T-helper 17 cell (primary cell): ENCODE measurements around the gene UQCC2. TPM values are rescaled to one million over a fixed set of nuclear protein-coding genes. Genes with fewer than 3 reads are reported as not detected.
A peak's percentile ranks its signal among the peaks of the same experiment; 100 is the strongest.

ENCODE experiments used
- ATAC-seq: fragments of 150-1000 bp; cut with Tn5 transposase; 2 replicates; pipeline ENCODE4 v1.10.0; 2021; ENCODE audit warnings: mild to moderate bottlenecking, moderate library complexity
- DNase-seq, 3 donors: peaks; one replicate each; pipeline versions ENCODE4 v3.0.0 to v3.0.0-alpha.2; 2020 to 2021
- H3K9me3 ChIP-seq: one replicate; pipeline ENCODE4 v1.7.0; 2013; ENCODE audit warnings: low read length, mild to moderate bottlenecking; ENCODE audit not compliant: control insufficient read depth, poor library complexity, severe bottlenecking
- H3K27ac Mint-ChIP-seq: one replicate; pipeline ENCODE4 v1.8.0; 2022; ENCODE audit warnings: mild to moderate bottlenecking, moderate library complexity, mixed read lengths
- H3K27me3 Mint-ChIP-seq: one replicate; pipeline ENCODE4 v1.8.0; 2022; ENCODE audit warnings: mixed read lengths
- H3K36me3 Mint-ChIP-seq: one replicate; pipeline ENCODE4 v1.8.0; 2022; ENCODE audit warnings: low read depth, mixed read lengths
- H3K4me1 Mint-ChIP-seq: one replicate; pipeline ENCODE4 v1.8.0; 2022; ENCODE audit warnings: mild to moderate bottlenecking, mixed read lengths
- H3K4me3 Mint-ChIP-seq: one replicate; pipeline ENCODE4 v1.8.0; 2022; ENCODE audit warnings: mild to moderate bottlenecking, moderate library complexity, mixed read lengths
- total RNA-seq, 4 donors: library from RNA in 2 of 4; stranded (reverse) in 2 of 4; gene quantifications; one replicate each; pipeline ENCODE4 v1.2.3 and lab custom pipeline; 2022 to 2026

UQCC2 gene
- total RNA-seq, 2 donors from 2014 or later = 17.3 to 19.8 TPM

DNA sequence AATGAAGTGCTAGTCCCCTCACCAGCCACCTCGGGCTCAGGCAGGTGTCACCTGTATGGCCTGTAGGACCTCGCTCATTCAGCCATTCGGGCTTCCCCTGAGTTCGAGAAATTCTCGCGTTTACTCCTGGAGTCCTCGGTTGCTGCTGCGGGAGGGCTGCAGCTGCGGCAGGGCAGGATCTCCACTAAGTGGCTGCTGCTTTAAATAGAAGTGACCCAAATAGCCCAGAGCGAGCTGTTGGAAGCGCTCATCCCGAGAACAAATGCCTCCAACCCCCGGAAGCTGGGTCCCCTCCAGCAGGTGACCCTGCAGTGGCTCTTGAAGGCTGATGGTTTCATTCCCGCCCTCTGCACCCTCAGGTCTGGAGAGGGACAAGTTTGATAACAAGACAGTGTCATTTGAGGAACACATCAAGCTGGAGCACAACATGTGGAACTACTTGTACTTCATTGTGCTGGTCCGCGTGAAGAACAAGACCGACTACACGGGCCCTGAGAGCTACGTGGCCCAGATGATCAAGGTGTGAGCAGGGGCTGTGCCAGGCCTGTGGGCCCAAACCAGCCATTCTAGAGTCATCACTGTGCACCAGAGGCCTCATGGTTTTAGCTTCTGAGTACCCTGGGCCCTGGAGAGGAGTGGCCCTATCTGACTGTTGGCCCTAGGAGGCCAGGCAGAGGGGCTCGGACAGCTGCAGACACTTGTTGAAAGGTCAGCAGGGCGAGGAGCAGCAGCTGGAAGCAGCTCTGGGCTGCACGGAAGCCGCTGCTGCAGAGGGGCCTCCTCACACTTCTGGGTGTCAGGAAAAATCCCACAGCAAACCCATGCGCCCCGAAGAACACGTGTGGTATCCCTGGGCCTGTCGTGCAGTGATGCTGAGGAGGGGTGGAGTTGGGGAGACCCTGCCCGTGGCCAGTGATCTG is 18.1 kb downstream of the UQCC2 start:
- no peaks in the 10 kb centered on the region for H3K27me3 Mint-ChIP-seq
- peak overlapping the region; percentile 99 for H3K27ac Mint-ChIP-seq
- H3K4me3 Mint-ChIP-seq = peak overlapping the region; percentile 84
- H3K9me3 ChIP-seq = no peaks in the 10 kb centered on the region
- H3K4me1 Mint-ChIP-seq = peaks cover 56% of the 10 kb centered on the region
- peaks cover 12% of the 10 kb centered on the region for H3K36me3 Mint-ChIP-seq
- DNase-seq (no peak), ATAC-seq (no peak)

GRCh38 chr6:33692760-33693158 is 18.7 kb downstream of the UQCC2 start:
- Mint-ChIP-seq H3K4me1 (peaks cover 56% of the 10 kb centered on the region), H3K27me3 (no peaks in the 10 kb centered on the region), H3K4me3 (peak overlapping the region; percentile 84), H3K27ac (peak overlapping the region; percentile 99), H3K36me3 (peaks cover 14% of the 10 kb centered on the region)
- peak; percentile 81 for ATAC-seq
- no peaks in the 10 kb centered on the region for H3K9me3 ChIP-seq
- peak; percentile 34 to 62 (median 52) for DNase-seq

- no peak for DNase-seq
- H3K9me3 ChIP-seq = no peaks in the 10 kb centered on the region
- H3K4me3 Mint-ChIP-seq = peak overlapping the region; percentile 84
- H3K36me3 Mint-ChIP-seq = peaks cover 14% of the 10 kb centered on the region
- no peaks in the 10 kb centered on the region for H3K27me3 Mint-ChIP-seq
- ATAC-seq = no peak
- peaks cover 51% of the 10 kb centered on the region for H3K4me1 Mint-ChIP-seq
- H3K27ac Mint-ChIP-seq = peak overlapping the region; percentile 99
These were observed 19.3 kb downstream of the UQCC2 start for GRCh38 chr6:33692078-33692759.

- Mint-ChIP-seq H3K27me3 (no peaks in the 10 kb centered on the region), H3K27ac (peak overlapping the region; percentile 99), H3K36me3 (peaks cover 15% of the 10 kb centered on the region), H3K4me1 (peaks cover 44% of the 10 kb centered on the region), H3K4me3 (no peak overlapping the region)
- ATAC-seq = no peak
- no peaks in the 10 kb centered on the region for H3K9me3 ChIP-seq
- DNase-seq = no peak
These were observed 19.9 kb downstream of the UQCC2 start for GRCh38 chr6:33691456-33692077.

DNA sequence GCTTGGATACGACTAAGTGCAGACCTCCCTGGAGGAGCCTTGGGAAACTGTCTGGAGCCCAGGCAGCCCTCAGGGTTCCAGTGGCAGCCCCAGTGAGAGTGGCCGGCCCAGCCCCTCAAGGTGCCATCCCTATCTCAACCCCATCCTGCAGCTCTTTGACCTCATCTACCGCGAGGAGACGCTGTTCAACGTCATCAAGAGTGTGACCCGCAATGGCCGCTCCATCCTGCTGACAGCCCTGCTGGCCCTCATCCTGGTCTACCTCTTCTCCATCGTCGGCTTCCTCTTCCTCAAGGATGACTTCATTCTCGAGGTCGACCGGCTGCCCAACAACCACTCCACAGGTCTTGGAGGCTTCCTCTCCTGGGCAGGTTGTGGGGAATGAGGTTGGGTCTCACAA is 20.7 kb downstream of the UQCC2 start:
- no peak overlapping the region for H3K4me3 Mint-ChIP-seq
- H3K27me3 Mint-ChIP-seq = no peaks in the 10 kb centered on the region
- peaks cover 18% of the 10 kb centered on the region for H3K36me3 Mint-ChIP-seq
- no peaks in the 10 kb centered on the region for H3K9me3 ChIP-seq
- DNase-seq (no peak), ATAC-seq (no peak)
- peaks cover 39% of the 10 kb centered on the region for H3K4me1 Mint-ChIP-seq
- peak overlapping the region; percentile 99 for H3K27ac Mint-ChIP-seq

DNA sequence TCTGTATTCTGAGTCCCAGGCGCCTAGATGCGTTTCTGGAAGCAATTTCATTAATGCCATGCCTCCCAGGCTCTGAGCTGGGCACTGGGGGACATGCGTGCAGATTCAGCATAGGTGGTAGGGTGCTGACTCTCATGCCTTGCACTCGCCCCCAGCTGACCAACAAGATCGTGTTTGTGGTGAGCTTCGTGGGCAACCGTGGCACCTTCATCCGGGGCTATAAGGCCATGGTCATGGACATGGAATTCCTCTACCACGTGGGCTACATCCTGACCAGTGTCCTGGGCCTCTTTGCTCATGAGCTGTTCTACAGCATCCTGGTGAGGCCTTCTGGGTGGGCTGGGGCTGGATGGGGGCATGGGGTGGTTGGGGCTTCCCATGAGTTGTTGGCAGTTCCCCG is 21.6 kb downstream of the UQCC2 start:
- H3K9me3 ChIP-seq = no peaks in the 10 kb centered on the region
- H3K27me3 Mint-ChIP-seq = no peaks in the 10 kb centered on the region
- no peak for ATAC-seq
- peak overlapping the region; percentile 85 for H3K27ac Mint-ChIP-seq
- no peak for DNase-seq
- H3K36me3 Mint-ChIP-seq = peaks cover 22% of the 10 kb centered on the region
- H3K4me3 Mint-ChIP-seq = no peak overlapping the region
- peaks cover 35% of the 10 kb centered on the region for H3K4me1 Mint-ChIP-seq

DNA sequence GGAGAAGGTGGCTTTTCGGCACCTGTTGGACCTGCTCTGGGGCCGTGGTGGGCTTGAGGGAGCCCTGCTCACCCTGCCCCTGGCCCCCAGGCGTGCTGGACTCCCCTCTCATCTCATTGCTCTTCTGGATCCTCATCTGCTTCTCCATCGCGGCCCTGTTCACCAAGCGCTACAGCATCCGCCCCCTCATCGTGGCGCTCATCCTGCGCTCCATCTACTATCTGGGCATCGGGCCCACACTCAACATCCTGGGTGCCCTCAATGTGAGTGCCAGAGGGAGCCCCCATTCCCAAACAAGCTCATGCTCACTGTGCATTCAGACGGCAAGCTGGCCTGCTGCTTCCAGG is 22.4 kb downstream of the UQCC2 start:
- ATAC-seq (no peak), DNase-seq (no peak)
- Mint-ChIP-seq H3K4me1 (peaks cover 28% of the 10 kb centered on the region), H3K36me3 (peaks cover 24% of the 10 kb centered on the region), H3K4me3 (no peak overlapping the region), H3K27me3 (no peaks in the 10 kb centered on the region), H3K27ac (peak overlapping the region; percentile 85)
- no peaks in the 10 kb centered on the region for H3K9me3 ChIP-seq

- Mint-ChIP-seq H3K27ac (no peak overlapping the region), H3K4me3 (no peak overlapping the region), H3K27me3 (no peaks in the 10 kb centered on the region), H3K36me3 (peaks cover 24% of the 10 kb centered on the region), H3K4me1 (peaks cover 28% of the 10 kb centered on the region)
- DNase-seq (no peak), ATAC-seq (no peak)
- H3K9me3 ChIP-seq = no peaks in the 10 kb centered on the region
These were observed 22.9 kb downstream of the UQCC2 start for GRCh38 chr6:33688451-33689147.

GRCh38 chr6:33688006-33688405 is 23.5 kb downstream of the UQCC2 start:
- DNase-seq (no peak), ATAC-seq (no peak)
- H3K36me3 Mint-ChIP-seq = peaks cover 24% of the 10 kb centered on the region

GRCh38 chr6:33686981-33687975 is 24.2 kb downstream of the UQCC2 start:
- no peaks in the 10 kb centered on the region for H3K9me3 ChIP-seq
- Mint-ChIP-seq H3K27ac (no peak overlapping the region), H3K27me3 (no peaks in the 10 kb centered on the region), H3K36me3 (peaks cover 21% of the 10 kb centered on the region), H3K4me1 (peaks cover 27% of the 10 kb centered on the region), H3K4me3 (no peak overlapping the region)
- DNase-seq (no peak), ATAC-seq (no peak)

More at GRCh38 chr6:33688006-33688405, 23.5 kb downstream of the UQCC2 start:
- no peak overlapping the region for H3K4me3 Mint-ChIP-seq
- no peak overlapping the region for H3K27ac Mint-ChIP-seq
- no peaks in the 10 kb centered on the region for H3K27me3 Mint-ChIP-seq
- H3K4me1 Mint-ChIP-seq = peaks cover 31% of the 10 kb centered on the region
- no peaks in the 10 kb centered on the region for H3K9me3 ChIP-seq

DNA sequence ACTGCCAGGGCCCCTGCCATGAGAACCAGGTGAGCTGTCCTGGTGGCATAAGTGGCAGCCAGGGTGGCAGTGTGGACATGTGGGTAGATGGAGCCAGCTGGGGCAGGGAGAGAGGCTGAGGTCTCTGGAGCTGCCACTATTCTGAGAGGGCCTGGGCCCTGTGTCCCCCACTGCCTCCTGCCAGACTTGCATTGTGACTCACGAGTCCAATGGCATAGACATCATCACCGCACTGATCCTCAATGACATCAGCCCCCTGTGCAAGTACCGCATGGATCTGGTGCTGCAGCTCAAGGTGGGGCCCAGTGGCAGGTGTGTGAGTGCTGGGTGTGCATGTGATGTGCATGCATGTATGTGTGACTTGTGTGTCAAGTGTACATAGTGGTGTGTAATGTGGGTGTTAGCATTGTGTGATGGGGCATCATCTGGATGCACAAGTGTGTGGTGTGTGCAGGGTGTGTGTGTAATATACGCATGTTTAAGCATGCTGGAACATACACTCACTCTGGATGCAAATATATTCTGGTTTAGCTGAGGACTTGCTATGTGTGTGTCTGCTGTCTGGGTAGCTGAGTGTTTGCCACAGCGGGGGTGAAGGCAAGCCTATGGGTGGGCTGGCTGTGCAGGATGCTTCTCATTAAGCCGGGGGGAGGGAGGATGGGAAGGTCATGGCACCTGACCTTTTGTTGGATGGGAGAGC is 25.1 kb downstream of the UQCC2 start:
- Mint-ChIP-seq H3K4me3 (no peak overlapping the region), H3K36me3 (peaks cover 21% of the 10 kb centered on the region), H3K27me3 (no peaks in the 10 kb centered on the region), H3K4me1 (peaks cover 22% of the 10 kb centered on the region), H3K27ac (no peak overlapping the region)
- H3K9me3 ChIP-seq = no peaks in the 10 kb centered on the region
- DNase-seq (no peak), ATAC-seq (no peak)
